Esophagus muscularis mucosa (tissue), 4 donors: ENCODE measurements around the gene TMEM61. TPM values are rescaled to one million over a fixed set of nuclear protein-coding genes. Genes with fewer than 3 reads are reported as not detected.

Experiments
- DNase-seq: peaks from one replicate; pipeline ENCODE4 v3.0.0-alpha.2; 2017; ENCODE audit errors: extremely low spot score
- H3K27ac ChIP-seq, 4 donors: fragments of 200-600 bp; sonication (generic); replicated peaks in 1 of 4; 1 replicate in 3 of 4; 2 replicates in 1 of 4; pipeline ENCODE4 v1.5.1; 2016 to 2019; ENCODE audit warnings: mild to moderate bottlenecking in 1 of 4
- H3K27me3 ChIP-seq, 4 donors: fragments of 200-600 bp; sonication (generic); one replicate each; pipeline versions ENCODE4 v1.5.1 to v1.6.0; 2016 to 2019
- H3K36me3 ChIP-seq, 4 donors: fragments of 200-600 bp; sonication (generic); one replicate each; pipeline ENCODE4 v1.5.1; 2016 to 2019
- H3K4me1 ChIP-seq, 4 donors: fragments of 200-600 bp; sonication (generic); one replicate each; pipeline ENCODE4 v1.5.1; 2016 to 2019
- H3K4me3 ChIP-seq, 4 donors: fragments of 200-600 bp; sonication (generic); 1 replicate in 2 of 4; 2 replicates in 2 of 4; pipeline ENCODE4 v1.5.1; 2016 to 2019; ENCODE audit warnings: mild to moderate bottlenecking in 4 of 4, moderate library complexity in 1 of 4
- H3K9me3 ChIP-seq, 4 donors: fragments of 200-600 bp; sonication (generic); 1 replicate in 3 of 4; 2 replicates in 1 of 4; pipeline ENCODE4 v1.5.1; 2016 to 2019
- CTCF ChIP-seq, 3 experiments: fragments of 200-600 bp in 2 of 3; fragments of 450-650 bp in 1 of 3; sonication (generic) in 2 of 3; IDR thresholded peaks; one replicate each; pipeline ENCODE4 v1.5.1; 2017 to 2019; ENCODE audit warnings: antibody characterized with exemption in 3 of 3, mild to moderate bottlenecking in 2 of 3, moderate library complexity in 1 of 3
- EP300 ChIP-seq: sonication (generic); formaldehyde crosslinking; IDR thresholded peaks from one replicate; pipeline ENCODE4 v1.6.1; 2017; ENCODE audit warnings: antibody characterized with exemption
- POLR2A ChIP-seq: fragments of 450-650 bp; IDR thresholded peaks from one replicate; pipeline ENCODE4 v1.6.1; 2017; ENCODE audit warnings: antibody characterized with exemption, moderate library complexity, mild to moderate bottlenecking, low read depth
- POLR2AphosphoS5 ChIP-seq, 2 donors: sonication (generic); formaldehyde crosslinking; IDR thresholded peaks; one replicate each; pipeline ENCODE4 v1.6.1; 2017; ENCODE audit warnings: antibody characterized with exemption in 2 of 2
- WGBS: methylation state at CpG from one replicate; pipeline ENCODE4 v1.1.5; 2018; 5-methylcytosine and 5-hydroxymethylcytosine counted together
- intact Hi-C: fragments of 100-400 bp; cut with DNase I; formaldehyde crosslinking; loops from one replicate; pipeline ENCODE4 v1.15.1; 2023
- total RNA-seq, 4 donors: library from RNA; depleted of rRNA; stranded (reverse); fragments of >200 nt; gene quantifications; one replicate each; pipeline versions ENCODE4 v1.1.0 to v1.2.1, GENCODE V29; 2016

Gene TMEM61
- total RNA-seq, 4 donors from 2014 or later: 0.66 to 2.5 (median 0.84) TPM; not detected in 1

GRCh38 chr1:55001311-55001710 lies 20.9 kb downstream of the TMEM61 start:
- H3K4me3 ChIP-seq: no peak overlapping the region
- H3K9me3 ChIP-seq: no peaks in the 10 kb centered on the region
- no peak overlapping the region for H3K27ac ChIP-seq
- H3K36me3 ChIP-seq: no peaks in the 10 kb centered on the region
- TF ChIP-seq EP300 (no peak), CTCF (IDR thresholded peaks at IDR 0.05) (no peak), POLR2AphosphoS5 (IDR thresholded peaks at IDR 0.05) (no peak), POLR2A (no peak)
- no peak for DNase-seq
- peaks cover 8 to 9% (median 9%) of the 10 kb centered on the region in 4 donors for H3K4me1 ChIP-seq
- WGBS: 83% methylated on average over 4 of the region's 4 CpGs
- H3K27me3 ChIP-seq: peaks cover 0 to 45% (median 13%) of the 10 kb centered on the region in 4 donors
- intact Hi-C loops: no loop called here

- no peaks in the 10 kb centered on the region for H3K9me3 ChIP-seq
- TF ChIP-seq CTCF (IDR thresholded peaks at IDR 0.05): no peak
- no peak for TF ChIP-seq EP300
- no peak for TF ChIP-seq POLR2A
- TF ChIP-seq POLR2AphosphoS5 (IDR thresholded peaks at IDR 0.05): no peak
- intact Hi-C loops: no loop called here
- DNase-seq: no peak
- WGBS: 45% methylated on average over 2 of the region's 2 CpGs
- no peaks in the 10 kb centered on the region for H3K36me3 ChIP-seq
- no peaks in the 10 kb centered on the region for H3K4me1 ChIP-seq
- H3K27me3 ChIP-seq: peaks cover 0 to 31% (median 4%) of the 10 kb centered on the region in 4 donors
- no peak overlapping the region for H3K27ac ChIP-seq
- no peak overlapping the region for H3K4me3 ChIP-seq
Measured at GRCh38 chr1:55002686-55003085, 22.3 kb downstream of the TMEM61 start.

- intact Hi-C loops: no loop called here
- TF ChIP-seq POLR2AphosphoS5 (IDR thresholded peaks at IDR 0.05) (no peak), POLR2A (no peak)
- H3K4me1 ChIP-seq: no peaks in the 10 kb centered on the region
- DNase-seq: no peak
- no peaks in the 10 kb centered on the region for H3K36me3 ChIP-seq
- 88% methylated on average over 7 of the region's 10 CpGs for WGBS
- peaks cover 0 to 8% (median 0%) of the 10 kb centered on the region in 4 donors for H3K9me3 ChIP-seq
- no peak overlapping the region for H3K27ac ChIP-seq
- H3K27me3 ChIP-seq: peaks cover 0 to 5% (median 0%) of the 10 kb centered on the region in 4 donors
- H3K4me3 ChIP-seq: no peak overlapping the region
Measured at GRCh38 chr1:55005351-55006140, 25.1 kb downstream of the TMEM61 start.

- DNase-seq: no peak
- peaks cover 0 to 8% (median 0%) of the 10 kb centered on the region in 4 donors for H3K9me3 ChIP-seq
- no peaks in the 10 kb centered on the region for H3K4me1 ChIP-seq
- H3K27me3 ChIP-seq: no peaks in the 10 kb centered on the region
- 96% methylated on average over 9 of the region's 12 CpGs for WGBS
- H3K27ac ChIP-seq: no peak overlapping the region
- TF ChIP-seq EP300 (no peak), POLR2A (no peak), POLR2AphosphoS5 (IDR thresholded peaks at IDR 0.05) (no peak), CTCF (IDR thresholded peaks at IDR 0.05) (no peak)
- H3K4me3 ChIP-seq: no peak overlapping the region
- H3K36me3 ChIP-seq: no peaks in the 10 kb centered on the region
- intact Hi-C loops: no loop called here
Measured at GRCh38 chr1:55006931-55007330, 26.5 kb downstream of the TMEM61 start.

- no peak for DNase-seq
- TF ChIP-seq CTCF (IDR thresholded peaks at IDR 0.05) (no peak), POLR2AphosphoS5 (IDR thresholded peaks at IDR 0.05) (no peak), POLR2A (no peak), EP300 (no peak)
- Histone ChIP-seq H3K4me1 (no peaks in the 10 kb centered on the region), H3K27me3 (no peaks in the 10 kb centered on the region), H3K36me3 (no peaks in the 10 kb centered on the region), H3K4me3 (no peak overlapping the region), H3K9me3 (peaks cover 0 to 8% (median 0%) of the 10 kb centered on the region in 4 donors), H3K27ac (no peak overlapping the region)
- intact Hi-C loops: no loop called here
- WGBS: 90% methylated on average over 3 of the region's 3 CpGs
Measured at GRCh38 chr1:55007625-55008024, 27.2 kb downstream of the TMEM61 start.
